ENCODE results near the gene KDM3B. TPM values are rescaled to one million over a fixed set of nuclear protein-coding genes. Genes with fewer than 3 reads are reported as not detected.

Gene KDM3B
- total RNA-seq, 2 donors from 2014 or later = 98.2 to 104 TPM

- peaks cover 86% of the 10 kb centered on the region for H3K36me3 ChIP-seq (ENCODE audit: control insufficient read depth, insufficient read depth, low read length)
- H3K9me3 ChIP-seq (ENCODE audit: control insufficient read depth, low read length) = no peaks in the 10 kb centered on the region
- no peaks in the 10 kb centered on the region for H3K27me3 ChIP-seq (ENCODE audit: control insufficient read depth, insufficient read depth, low read length, poor library complexity, severe bottlenecking)
- TF ChIP-seq CTCF (conservative IDR thresholded peaks at IDR 0.05) = no peak
- WGBS, 2 experiments (ENCODE audit: insufficient coverage in 1 of 2, insufficient read length in 1 of 2) = 89 to 93% methylated on average over 1 of the region's 1 CpG
- no peak overlapping the region for H3K4me3 Mint-ChIP-seq
- H3K27ac ChIP-seq (ENCODE audit: low read depth, low read length) = no peak overlapping the region
- no peak for DNase-seq
- no peak overlapping the region for H3K27ac Mint-ChIP-seq
- no peaks in the 10 kb centered on the region for H3K4me1 Mint-ChIP-seq
- no peak overlapping the region for H3K9ac ChIP-seq (ENCODE audit: extremely low read depth, low read length, poor library complexity, severe bottlenecking)
- peaks cover 71% of the 10 kb centered on the region for H3K36me3 Mint-ChIP-seq (ENCODE audit: low read depth)
- no peaks in the 10 kb centered on the region for H3K4me1 ChIP-seq (ENCODE audit: control insufficient read depth, insufficient read depth, low read length)
- no peaks in the 10 kb centered on the region for H3K9me3 Mint-ChIP-seq
- no peaks in the 10 kb centered on the region for H3K27me3 Mint-ChIP-seq (ENCODE audit: insufficient read depth)
- H3K4me3 ChIP-seq (ENCODE audit: low read length) = no peak overlapping the region
Observed at GRCh38 chr5:138425079-138425478, 72.6 kb downstream of the KDM3B start.

- no peak overlapping the region for H3K9ac ChIP-seq (ENCODE audit: extremely low read depth, low read length, poor library complexity, severe bottlenecking)
- no peak overlapping the region for H3K4me3 ChIP-seq (ENCODE audit: low read length)
- 91 to 94% methylated on average over 4 of the region's 5 CpGs for WGBS, 2 experiments (ENCODE audit: insufficient coverage in 1 of 2, insufficient read length in 1 of 2)
- no peak overlapping the region for H3K27ac ChIP-seq (ENCODE audit: low read depth, low read length)
- no peaks in the 10 kb centered on the region for H3K9me3 ChIP-seq (ENCODE audit: control insufficient read depth, low read length)
- no peak for DNase-seq
- H3K27me3 Mint-ChIP-seq (ENCODE audit: insufficient read depth) = peaks cover 8% of the 10 kb centered on the region
- peaks cover 44% of the 10 kb centered on the region for H3K36me3 Mint-ChIP-seq (ENCODE audit: low read depth)
- H3K4me1 Mint-ChIP-seq = peaks cover 26% of the 10 kb centered on the region
- peaks cover 14% of the 10 kb centered on the region for H3K4me1 ChIP-seq (ENCODE audit: control insufficient read depth, insufficient read depth, low read length)
- no peaks in the 10 kb centered on the region for H3K9me3 Mint-ChIP-seq
- peaks cover 5% of the 10 kb centered on the region for H3K27me3 ChIP-seq (ENCODE audit: control insufficient read depth, insufficient read depth, low read length, poor library complexity, severe bottlenecking)
- H3K4me3 Mint-ChIP-seq = no peak overlapping the region
- H3K27ac Mint-ChIP-seq = no peak overlapping the region
- peaks cover 45% of the 10 kb centered on the region for H3K36me3 ChIP-seq (ENCODE audit: control insufficient read depth, insufficient read depth, low read length)
- no peak for TF ChIP-seq CTCF (conservative IDR thresholded peaks at IDR 0.05)
Observed at GRCh38 chr5:138435943-138436342, 83.5 kb downstream of the KDM3B start.

GRCh38 chr5:138438003-138438723 is 85.7 kb downstream of the KDM3B start:
- Histone ChIP-seq H3K36me3 (ENCODE audit: control insufficient read depth, insufficient read depth, low read length) (peaks cover 29% of the 10 kb centered on the region), H3K9me3 (ENCODE audit: control insufficient read depth, low read length) (no peaks in the 10 kb centered on the region), H3K4me3 (ENCODE audit: low read length) (peak overlapping the region; percentile 76), H3K9ac (ENCODE audit: extremely low read depth, low read length, poor library complexity, severe bottlenecking) (peak overlapping the region; percentile 58), H3K4me1 (ENCODE audit: control insufficient read depth, insufficient read depth, low read length) (peaks cover 14% of the 10 kb centered on the region), H3K27ac (ENCODE audit: low read depth, low read length) (peak overlapping the region; percentile 71), H3K27me3 (ENCODE audit: control insufficient read depth, insufficient read depth, low read length, poor library complexity, severe bottlenecking) (peaks cover 5% of the 10 kb centered on the region)
- TF ChIP-seq CTCF (conservative IDR thresholded peaks at IDR 0.05) = no peak
- Mint-ChIP-seq H3K4me1 (peaks cover 26% of the 10 kb centered on the region), H3K36me3 (ENCODE audit: low read depth) (peaks cover 24% of the 10 kb centered on the region), H3K27ac (peak overlapping the region; percentile 88), H3K27me3 (ENCODE audit: insufficient read depth) (peaks cover 8% of the 10 kb centered on the region), H3K4me3 (peak overlapping the region; percentile 69), H3K9me3 (no peaks in the 10 kb centered on the region)
- DNase-seq = no peak
- 78 to 84% methylated on average over 10 to 11 of the region's 11 CpGs for WGBS, 2 experiments (ENCODE audit: insufficient coverage in 1 of 2, insufficient read length in 1 of 2)

Measured in endodermal cell (in vitro differentiated cells).